ENCODE measurements around the gene LRCH1. TPM values are rescaled to one million over a fixed set of nuclear protein-coding genes. Genes with fewer than 3 reads are reported as not detected.

The LRCH1 gene
- total and polyA plus RNA-seq, 2 of the 13 experiments (the other 11 are each of a cell fraction or from before 2014, with no cell fraction given), result 4.1 to 12.6 TPM

- Histone ChIP-seq H3K9me3 (ENCODE audit: low read length) (no peaks in the 10 kb centered on the region), H3K4me1 (ENCODE audit: insufficient read depth, low read length) (no peaks in the 10 kb centered on the region), H3K9ac (ENCODE audit: insufficient read depth, low read depth, low read length) (no peak overlapping the region), H3K27me3 (ENCODE audit: control insufficient read depth in 1 of 2, insufficient read depth in 2 of 2, low read length in 2 of 2) (no peaks in the 10 kb centered on the region; a peak in 1 of 5 replicates), H3K79me2 (ENCODE audit: insufficient read depth, low read length) (no peaks in the 10 kb centered on the region), H4K20me1 (ENCODE audit: insufficient read depth, low read length) (no peaks in the 10 kb centered on the region), H2AFZ (ENCODE audit: low read length) (no peak overlapping the region), H3K4me2 (ENCODE audit: low read depth, low read length) (no peak overlapping the region), H3K27ac (ENCODE audit: extremely low read length, insufficient read depth, low read length) (no peak overlapping the region), H3K36me3 (replicated peaks in 1 of 2; ENCODE audit: control insufficient read depth in 1 of 2, insufficient read depth in 2 of 2, low read length in 2 of 2) (peaks cover 1 to 31% of the 10 kb centered on the region in 2 experiments; a peak in 4 of 5 replicates), H3K4me3 (replicated peaks in 1 of 3; ENCODE audit: insufficient read depth in 1 of 3, low read depth in 2 of 3, low read length in 3 of 3) (no peak overlapping the region)
- FAIRE-seq (no peak), ATAC-seq (no peak), DNase-seq (ENCODE audit: low spot score) (no peak)
- CTCF ChIA-PET (ENCODE audit: low intra/inter-chr PET ratio, low total read pairs), result no interaction called here
- intact Hi-C loops (cut with micrococcal nuclease; ENCODE audit: unreplicated experiment), result no loop called here
- no TSS peak for BruUV-seq (replicated peaks)
- POLR2A ChIA-PET, result no interaction called here
- in situ Hi-C loops (cut with HindIII; ENCODE audit: extremely low pct_ligation_motif_present, low pct_unique_long_range_greater_than_20kb), result no loop called here
- no peak for TF ChIP-seq ZBTB33 (CRISPR knock-in tag; IDR thresholded peaks at IDR 0.05)
- TF ChIP-seq SRSF9 (IDR thresholded peaks at IDR 0.05; ENCODE audit: borderline replicate concordance, insufficient read depth, low read depth, low read length, poor library complexity, severe bottlenecking), result no peak
- TF ChIP-seq MEIS1 (CRISPR knock-in tag; IDR thresholded peaks at IDR 0.05; ENCODE audit: borderline replicate concordance), result no peak
- TF ChIP-seq ZBTB4 (CRISPR knock-in tag; IDR thresholded peaks at IDR 0.05; ENCODE audit: borderline replicate concordance), result no peak
- no peak for TF ChIP-seq ZNF329 (CRISPR knock-in tag; IDR thresholded peaks at IDR 0.05; ENCODE audit: low read depth)
- TF ChIP-seq MAFF (IDR thresholded peaks at IDR 0.05; ENCODE audit: low read depth, low read length), result no peak
- no peak for TF ChIP-seq THRA (CRISPR knock-in tag; IDR thresholded peaks at IDR 0.05; ENCODE audit: borderline replicate concordance)
- 100% methylated on average over 2 of the region's 2 CpGs for WGBS (ENCODE audit: low lambda C conversion rate)
These were observed 220.6 kb downstream of the LRCH1 start for GRCh38 chr13:46773541-46773940.

Data from HepG2 (cell line).